ENCODE measurements around the gene POSTN. TPM values are rescaled to one million over a fixed set of nuclear protein-coding genes. Genes with fewer than 3 reads are reported as not detected.

Gene POSTN
- total RNA-seq, 1 experiment from 2014 or later, result not detected

- Histone ChIP-seq H4K20me1 (ENCODE audit: insufficient read depth) (no peaks in the 10 kb centered on the region), H3K4me3 (no peak overlapping the region), H3K9me3 (ENCODE audit: insufficient read depth, low read depth) (no peaks in the 10 kb centered on the region), H3K27ac (no peak overlapping the region), H3K4me2 (no peak overlapping the region), H3K79me2 (ENCODE audit: low read depth) (no peaks in the 10 kb centered on the region), H3K27me3 (ENCODE audit: insufficient read depth, low read depth) (no peaks in the 10 kb centered on the region), H3K9me2 (ENCODE audit: insufficient read depth) (no peaks in the 10 kb centered on the region), H2AFZ (no peak overlapping the region), H3K4me1 (replicated peaks; ENCODE audit: insufficient read depth) (no peaks in the 10 kb centered on the region), H3K36me3 (ENCODE audit: low read depth) (no peaks in the 10 kb centered on the region), H3F3A (ENCODE audit: insufficient read depth, low read depth) (no peaks in the 10 kb centered on the region)
- TF ChIP-seq EZH2 (IDR thresholded peaks at IDR 0.05; ENCODE audit: low read depth) (no peak), CTCF (conservative IDR thresholded peaks at IDR 0.05) (no peak)
- no peak for DNase-seq
- no TSS peak for BruUV-seq (replicated peaks)
- intact Hi-C loops (cut with micrococcal nuclease; ENCODE audit: unreplicated experiment), result no loop called here
- CTCF ChIA-PET, result no interaction called here
- POLR2A ChIA-PET (ENCODE audit: unreplicated experiment), result no interaction called here
Measured at GRCh38 chr13:37576601-37577000, 22.0 kb downstream of the POSTN start.

- Histone ChIP-seq H2AFZ (no peak overlapping the region), H3K9me2 (ENCODE audit: insufficient read depth) (no peaks in the 10 kb centered on the region), H3K27ac (no peak overlapping the region), H3K4me2 (no peak overlapping the region), H3F3A (ENCODE audit: insufficient read depth, low read depth) (no peaks in the 10 kb centered on the region), H3K79me2 (ENCODE audit: low read depth) (no peaks in the 10 kb centered on the region), H3K4me1 (replicated peaks; ENCODE audit: insufficient read depth) (no peaks in the 10 kb centered on the region), H4K20me1 (ENCODE audit: insufficient read depth) (no peaks in the 10 kb centered on the region), H3K36me3 (ENCODE audit: low read depth) (no peaks in the 10 kb centered on the region), H3K9me3 (ENCODE audit: insufficient read depth, low read depth) (no peaks in the 10 kb centered on the region; the same call in 1 of the 2 replicates), H3K27me3 (ENCODE audit: insufficient read depth, low read depth) (no peaks in the 10 kb centered on the region), H3K4me3 (no peak overlapping the region)
- intact Hi-C loops (cut with micrococcal nuclease; ENCODE audit: unreplicated experiment), result no loop called here
- no TSS peak for BruUV-seq (replicated peaks)
- ChIA-PET POLR2A (ENCODE audit: unreplicated experiment) (no interaction called here), CTCF (no interaction called here)
- TF ChIP-seq CTCF (conservative IDR thresholded peaks at IDR 0.05) (no peak), EZH2 (IDR thresholded peaks at IDR 0.05; ENCODE audit: low read depth) (no peak)
- DNase-seq, result no peak
Measured at GRCh38 chr13:37565425-37565824, 33.1 kb downstream of the POSTN start.

- no peaks in the 10 kb centered on the region for H3K36me3 ChIP-seq (ENCODE audit: low read depth)
- intact Hi-C loops (cut with micrococcal nuclease; ENCODE audit: unreplicated experiment), result no loop called here
- H3K9me3 ChIP-seq (ENCODE audit: insufficient read depth, low read depth), result no peaks in the 10 kb centered on the region
- no peaks in the 10 kb centered on the region for H3K4me1 ChIP-seq (replicated peaks; ENCODE audit: insufficient read depth)
- no peaks in the 10 kb centered on the region for H3K27me3 ChIP-seq (ENCODE audit: insufficient read depth, low read depth)
- no peak overlapping the region for H2AFZ ChIP-seq
- ChIA-PET POLR2A (ENCODE audit: unreplicated experiment) (no interaction called here), CTCF (no interaction called here)
- no peak for TF ChIP-seq CTCF (conservative IDR thresholded peaks at IDR 0.05)
- no peaks in the 10 kb centered on the region for H3K79me2 ChIP-seq (ENCODE audit: low read depth)
- DNase-seq, result no peak
- no peaks in the 10 kb centered on the region for H4K20me1 ChIP-seq (ENCODE audit: insufficient read depth)
- no peaks in the 10 kb centered on the region for H3K9me2 ChIP-seq (ENCODE audit: insufficient read depth)
- no peak overlapping the region for H3K4me2 ChIP-seq
- H3F3A ChIP-seq (ENCODE audit: insufficient read depth, low read depth), result no peaks in the 10 kb centered on the region
- no peak overlapping the region for H3K27ac ChIP-seq
- H3K4me3 ChIP-seq, result no peak overlapping the region
- no TSS peak for BruUV-seq (replicated peaks)
Measured at GRCh38 chr13:37561031-37561430, 37.5 kb downstream of the POSTN start.

All from PC-9 (cell line).